OCI-LY3 (cell line): ENCODE results near the gene GJA1.

ENCODE experiments used
- EZH2phosphoT487 ChIP-seq: fragments of 200-600 bp; shearing (Covaris generic); IDR thresholded peaks from 2 replicates; pipeline ENCODE4 v1.6.1; 2018; ENCODE audit warnings: antibody characterized with exemption, mixed run types, low read depth
- TF ChIP-seq, protein P1 (sequence below): fragments of 200-600, 300-600 bp; sonication (generic); IDR thresholded peaks from 2 replicates; pipeline ENCODE4 v1.5.1; 2014; ENCODE audit warnings: antibody characterized with exemption, low read length, low read depth

- TF ChIP-seq, protein P1, sequence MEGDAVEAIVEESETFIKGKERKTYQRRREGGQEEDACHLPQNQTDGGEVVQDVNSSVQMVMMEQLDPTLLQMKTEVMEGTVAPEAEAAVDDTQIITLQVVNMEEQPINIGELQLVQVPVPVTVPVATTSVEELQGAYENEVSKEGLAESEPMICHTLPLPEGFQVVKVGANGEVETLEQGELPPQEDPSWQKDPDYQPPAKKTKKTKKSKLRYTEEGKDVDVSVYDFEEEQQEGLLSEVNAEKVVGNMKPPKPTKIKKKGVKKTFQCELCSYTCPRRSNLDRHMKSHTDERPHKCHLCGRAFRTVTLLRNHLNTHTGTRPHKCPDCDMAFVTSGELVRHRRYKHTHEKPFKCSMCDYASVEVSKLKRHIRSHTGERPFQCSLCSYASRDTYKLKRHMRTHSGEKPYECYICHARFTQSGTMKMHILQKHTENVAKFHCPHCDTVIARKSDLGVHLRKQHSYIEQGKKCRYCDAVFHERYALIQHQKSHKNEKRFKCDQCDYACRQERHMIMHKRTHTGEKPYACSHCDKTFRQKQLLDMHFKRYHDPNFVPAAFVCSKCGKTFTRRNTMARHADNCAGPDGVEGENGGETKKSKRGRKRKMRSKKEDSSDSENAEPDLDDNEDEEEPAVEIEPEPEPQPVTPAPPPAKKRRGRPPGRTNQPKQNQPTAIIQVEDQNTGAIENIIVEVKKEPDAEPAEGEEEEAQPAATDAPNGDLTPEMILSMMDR, result no peak
- no peak for TF ChIP-seq EZH2phosphoT487
Observed at GRCh38 chr6:121498481-121499276, 63.2 kb downstream of the GJA1 start.
